HG02678 (cell line): ENCODE results near the gene IRGM.

Experiments
- ATAC-seq: cut with Tn5 transposase; IDR thresholded peaks from one replicate; pipeline ENCODE4 v1.9.1; 2021; ENCODE audit warnings: mild to moderate bottlenecking, moderate library complexity; ENCODE audit not compliant: unreplicated experiment

IRGM gene

GRCh38 chr5:150895431-150896428 is 49.4 kb downstream of the IRGM start:
- no peak for ATAC-seq
